Liver (tissue), 9 donors: ENCODE data around the gene MTMR6. TPM values are rescaled to one million over a fixed set of nuclear protein-coding genes. Genes with fewer than 3 reads are reported as not detected.

ENCODE experiments used
- DNase-seq: peaks from one replicate; pipeline ENCODE4 v3.0.0-alpha.2; 2017; ENCODE audit warnings: low spot score
- H3K27ac ChIP-seq, 2 donors: one replicate each; pipeline ENCODE4 v1.7.0; 2013; ENCODE audit warnings: inconsistent platforms in 2 of 2, low read length in 2 of 2, control low read depth in 1 of 2, low read depth in 1 of 2, mild to moderate bottlenecking in 1 of 2
- H3K27me3 ChIP-seq, 4 donors: one replicate each; pipeline versions ENCODE4 v1.6.1 to v1.7.0; 2013; ENCODE audit warnings: low read length in 3 of 4, inconsistent platforms in 1 of 4, mild to moderate bottlenecking in 1 of 4, moderate library complexity in 1 of 4; ENCODE audit not compliant: control insufficient read depth in 4 of 4, insufficient read depth in 4 of 4
- H3K36me3 ChIP-seq, 4 donors: one replicate each; pipeline versions ENCODE4 v1.6.1 to v1.7.0; 2013; ENCODE audit warnings: low read length in 3 of 4, mild to moderate bottlenecking in 3 of 4, low read depth in 1 of 4, moderate library complexity in 1 of 4; ENCODE audit not compliant: control insufficient read depth in 4 of 4, insufficient read depth in 3 of 4
- H3K4me1 ChIP-seq, 4 donors: one replicate each; pipeline versions ENCODE4 v1.6.1 to v1.7.0; 2013; ENCODE audit warnings: low read length in 3 of 4, mild to moderate bottlenecking in 3 of 4, moderate library complexity in 1 of 4; ENCODE audit not compliant: control insufficient read depth in 4 of 4, insufficient read depth in 4 of 4
- H3K4me3 ChIP-seq, 3 donors: one replicate each; pipeline versions ENCODE4 v1.6.1 to v1.7.0; 2013; ENCODE audit warnings: low read length in 3 of 3, control low read depth in 1 of 3, low read depth in 1 of 3, mild to moderate bottlenecking in 1 of 3
- H3K9ac ChIP-seq, 2 donors: one replicate each; pipeline ENCODE4 v1.7.0; 2013; ENCODE audit warnings: low read length in 2 of 2, mild to moderate bottlenecking in 2 of 2, moderate library complexity in 2 of 2, control low read depth in 1 of 2, low read depth in 1 of 2
- H3K9me3 ChIP-seq, 4 donors: one replicate each; pipeline versions ENCODE4 v1.6.1 to v1.7.0; 2013; ENCODE audit warnings: low read length in 3 of 4; ENCODE audit not compliant: control insufficient read depth in 4 of 4
- CTCF ChIP-seq: fragments of 150-350 bp; IDR thresholded peaks from 2 replicates; pipeline ENCODE4 v1.5.1; 2017; ENCODE audit warnings: improper control_type of control experiment, low read depth, low read length; ENCODE audit not compliant: missing input control
- EGR1 ChIP-seq, 2 donors: IDR thresholded peaks; 2 replicates each; pipeline ENCODE4 v1.6.1; 2016 to 2018; ENCODE audit warnings: antibody characterized with exemption in 2 of 2, low read depth in 2 of 2
- FOXA1 ChIP-seq: IDR thresholded peaks from 2 replicates; pipeline ENCODE4 v1.6.1; 2016; ENCODE audit warnings: antibody characterized with exemption
- FOXA2 ChIP-seq: IDR thresholded peaks from 2 replicates; pipeline ENCODE4 v1.6.1; 2016; ENCODE audit warnings: antibody characterized with exemption
- GABPA ChIP-seq, 2 donors: IDR thresholded peaks in 1 of 2; conservative IDR thresholded peaks in 1 of 2; 2 replicates each; pipeline ENCODE4 v1.6.1; 2016; ENCODE audit warnings: antibody characterized with exemption in 2 of 2, mild to moderate bottlenecking in 1 of 2, moderate library complexity in 1 of 2
- HNF4G ChIP-seq: IDR thresholded peaks from 2 replicates; pipeline ENCODE4 v1.6.1; 2016; ENCODE audit warnings: antibody characterized with exemption
- JUND ChIP-seq, 2 donors: IDR thresholded peaks; 2 replicates each; pipeline ENCODE4 v1.6.1; 2016; ENCODE audit warnings: antibody characterized with exemption in 2 of 2
- MAX ChIP-seq: IDR thresholded peaks from 2 replicates; pipeline ENCODE4 v1.6.1; 2016; ENCODE audit warnings: antibody characterized with exemption
- NR2F2 ChIP-seq: IDR thresholded peaks from 2 replicates; pipeline ENCODE4 v1.6.1; 2016; ENCODE audit warnings: antibody characterized with exemption
- REST ChIP-seq: IDR thresholded peaks from 2 replicates; pipeline ENCODE4 v1.6.1; 2016; ENCODE audit warnings: antibody characterized with exemption, mild to moderate bottlenecking
- SP1 ChIP-seq: IDR thresholded peaks from 2 replicates; pipeline ENCODE4 v1.6.1; 2018; ENCODE audit warnings: antibody characterized with exemption, mild to moderate bottlenecking
- TAF1 ChIP-seq: conservative IDR thresholded peaks from 2 replicates; pipeline ENCODE4 v1.6.1; 2016; ENCODE audit warnings: antibody characterized with exemption, mild to moderate bottlenecking
- YY1 ChIP-seq: IDR thresholded peaks from 2 replicates; pipeline ENCODE4 v1.6.1; 2016; ENCODE audit warnings: antibody characterized with exemption, mild to moderate bottlenecking
- ZBTB33 ChIP-seq: IDR thresholded peaks from 2 replicates; pipeline ENCODE4 v1.6.1; 2016; ENCODE audit warnings: antibody characterized with exemption
- WGBS: extraction: QIAGEN DNeasy Blood & Tissue Kit; methylation state at CpG from one replicate; pipeline ENCODE4 v1.1.7; 2013; 5-methylcytosine and 5-hydroxymethylcytosine counted together
- polyA plus RNA-seq, 2 donors: library from polyadenylated mRNA; stranded (reverse) in 1 of 2; unstranded in 1 of 2; fragments of 200-250 nt in 1 of 2; fragments of >200 nt in 1 of 2; fragmentation: Nextera tagmentation in 1 of 2; extraction: Ambion mirVana in 1 of 2; gene quantifications; one replicate each; pipeline versions ENCODE4 v1.2.1 to v1.2.3, GENCODE V29; 2013 to 2015
- total RNA-seq, 2 donors: library from RNA; depleted of rRNA; stranded (reverse); fragments of >200 nt; gene quantifications; one replicate each; pipeline ENCODE4 v1.2.3, GENCODE V29; 2014
- donor health status: healthy.
- donor health status: healthy.
- donor health status: healthy.
- donor health status: healthy.
- donor health status: healthy.

The MTMR6 gene
- total and polyA plus RNA-seq, 4 donors: 5.3 to 12.6 (median 7.6) TPM

GRCh38 chr13:25286308-25286968, 850 bp downstream of the MTMR6 start:
- Histone ChIP-seq H3K36me3 (peaks cover 0 to 1% (median 0%) of the 10 kb centered on the region in 4 donors), H3K9me3 (no peaks in the 10 kb centered on the region), H3K27me3 (no peaks in the 10 kb centered on the region), H3K27ac (peak overlapping the region; percentile 93 to 95), H3K4me3 (peak overlapping the region; percentile 67 to 90 (median 87)), H3K4me1 (peaks cover 0 to 9% (median 4%) of the 10 kb centered on the region in 4 donors), H3K9ac (peak overlapping the region; percentile 91 to 93)
- WGBS: 11% methylated on average over 25 of the region's 25 CpGs
- TF ChIP-seq GABPA (IDR thresholded peaks at IDR 0.05 in 1 of 2, conservative IDR thresholded peaks at IDR 0.05 in 1 of 2) (peak in 1 of 2 donors; percentile 30), YY1 (peak; percentile 29), FOXA1 (no peak)
- no peak for DNase-seq

GRCh38 chr13:25281935-25282332, 5.4 kb downstream of the MTMR6 start:
- Histone ChIP-seq H3K27me3 (no peaks in the 10 kb centered on the region), H3K27ac (no peak overlapping the region), H3K4me3 (no peak overlapping the region), H3K9me3 (no peaks in the 10 kb centered on the region), H3K9ac (no peak overlapping the region), H3K4me1 (peaks cover 2 to 4% (median 3%) of the 10 kb centered on the region in 4 donors), H3K36me3 (peaks cover 0 to 1% (median 0%) of the 10 kb centered on the region in 4 donors)
- no peak for DNase-seq
- no peak for TF ChIP-seq JUND (IDR thresholded peaks at IDR 0.05)
- TF ChIP-seq CTCF: no peak
- no peak for TF ChIP-seq FOXA2
- no peak for TF ChIP-seq SP1
- TF ChIP-seq NR2F2: no peak
- TF ChIP-seq EGR1 (IDR thresholded peaks at IDR 0.05; ENCODE audit: low read depth in 2 of 2): no peak
- TF ChIP-seq TAF1: no peak
- TF ChIP-seq GABPA (IDR thresholded peaks at IDR 0.05 in 1 of 2, conservative IDR thresholded peaks at IDR 0.05 in 1 of 2): no peak
- TF ChIP-seq REST: no peak
- WGBS: 95% methylated on average over 1 of the region's 1 CpG

GRCh38 chr13:25281193-25281934, 5.9 kb downstream of the MTMR6 start:
- WGBS: 60% methylated on average over 4 of the region's 4 CpGs
- TF ChIP-seq TAF1: no peak
- no peak for TF ChIP-seq ZBTB33
- no peak for TF ChIP-seq FOXA2
- TF ChIP-seq GABPA (IDR thresholded peaks at IDR 0.05 in 1 of 2, conservative IDR thresholded peaks at IDR 0.05 in 1 of 2): no peak
- no peak for TF ChIP-seq FOXA1
- no peak for TF ChIP-seq HNF4G
- no peak for TF ChIP-seq JUND (IDR thresholded peaks at IDR 0.05)
- no peak for TF ChIP-seq NR2F2
- TF ChIP-seq EGR1 (IDR thresholded peaks at IDR 0.05; ENCODE audit: low read depth in 2 of 2): no peak
- no peak for TF ChIP-seq SP1
- TF ChIP-seq CTCF: no peak
- TF ChIP-seq YY1: no peak
- no peak for TF ChIP-seq MAX
- H3K27ac ChIP-seq: no peak overlapping the region

More at GRCh38 chr13:25281193-25281934, 5.9 kb downstream of the MTMR6 start:
- peaks cover 2 to 4% (median 3%) of the 10 kb centered on the region in 4 donors for H3K4me1 ChIP-seq
- peaks cover 0 to 1% (median 0%) of the 10 kb centered on the region in 4 donors for H3K36me3 ChIP-seq
- no peaks in the 10 kb centered on the region for H3K27me3 ChIP-seq
- H3K4me3 ChIP-seq: no peak overlapping the region
- no peak for DNase-seq
- H3K9me3 ChIP-seq: no peaks in the 10 kb centered on the region
- no peak overlapping the region for H3K9ac ChIP-seq
